ENCODE data around the gene CDK11A.

The CDK11A gene

GRCh38 chr1:1658583-1659549 lies 65.3 kb downstream of the CDK11A start, which contains the start of gene CDK11B:
TSS of gene CDK11B (minus strand) at chr1:1659004. CDS start at chr1:1657485, 1,519 bp downstream.
- peak; percentile 94 to 97 (median 95) for DNase-seq
